GM18508 (cell line): ENCODE data around the gene PPP1CA.

Experiments used
- ATAC-seq: cut with Tn5 transposase; IDR thresholded peaks from one replicate; pipeline ENCODE4 v1.9.1; 2021; ENCODE audit warnings: moderate number of reproducible peaks; ENCODE audit not compliant: insufficient read depth, unreplicated experiment

PPP1CA gene

GRCh38 chr11:67419325-67420049 lies 17.8 kb upstream of the PPP1CA start:
- no peak for ATAC-seq

GRCh38 chr11:67418476-67419281 lies 17.0 kb upstream of the PPP1CA start:
- no peak for ATAC-seq

- no peak for ATAC-seq
These were observed 15.8 kb upstream of the PPP1CA start for GRCh38 chr11:67417425-67417824.

- ATAC-seq, result no peak
These were observed 15.0 kb upstream of the PPP1CA start for GRCh38 chr11:67416416-67417335.

GRCh38 chr11:67415501-67416304 lies 14.0 kb upstream of the PPP1CA start, which contains the start of gene CARNS1:
CARNS1 (plus strand) TSS chr11:67415678; CDS start chr11:67416200, 522 bp downstream.
- no peak for ATAC-seq

GRCh38 chr11:67413266-67413849 lies 11.7 kb upstream of the PPP1CA start:
- no peak for ATAC-seq

- ATAC-seq, result no peak
These were observed 11.0 kb upstream of the PPP1CA start for GRCh38 chr11:67412495-67413179.

- no peak for ATAC-seq
These were observed 10.1 kb upstream of the PPP1CA start for GRCh38 chr11:67411785-67412152.

- no peak for ATAC-seq
These were observed 9.5 kb upstream of the PPP1CA start for GRCh38 chr11:67410984-67411784.

GRCh38 chr11:67410369-67410831 lies 8.7 kb upstream of the PPP1CA start:
- ATAC-seq, result no peak

- no peak for ATAC-seq
These were observed 8.2 kb upstream of the PPP1CA start for GRCh38 chr11:67409781-67410368.

GRCh38 chr11:67409261-67409666 lies 7.6 kb upstream of the PPP1CA start:
- no peak for ATAC-seq

GRCh38 chr11:67408437-67409200 lies 7.0 kb upstream of the PPP1CA start:
- no peak for ATAC-seq

- no peak for ATAC-seq
These were observed 6.1 kb upstream of the PPP1CA start for GRCh38 chr11:67407688-67408163.

- ATAC-seq, result no peak
These were observed 5.5 kb upstream of the PPP1CA start for GRCh38 chr11:67406969-67407687.

GRCh38 chr11:67406420-67406968 lies 4.8 kb upstream of the PPP1CA start:
- ATAC-seq, result no peak
